ENCODE data around the gene SPATA3.

Gene SPATA3

GRCh38 chr2:230968921-230969658, 26.8 kb upstream of the SPATA3 start:
- no peak for TF ChIP-seq CTCF (IDR thresholded peaks at IDR 0.05; ENCODE audit: insufficient read depth, low read depth, low read length, missing control alignments)
- no peak for DNase-seq (ENCODE audit: low read depth)
- no peak overlapping the region for H3K4me3 ChIP-seq (ENCODE audit: low read length)

- H3K4me3 ChIP-seq (ENCODE audit: low read length): no peak overlapping the region
- no peak for TF ChIP-seq CTCF (IDR thresholded peaks at IDR 0.05; ENCODE audit: insufficient read depth, low read depth, low read length, missing control alignments)
- no peak for DNase-seq (ENCODE audit: low read depth)
Measured at GRCh38 chr2:230969659-230970015, 26.3 kb upstream of the SPATA3 start.

GRCh38 chr2:230972046-230972445, 23.9 kb upstream of the SPATA3 start:
- no peak for DNase-seq (ENCODE audit: low read depth)
- no peak overlapping the region for H3K4me3 ChIP-seq (ENCODE audit: low read length)
- no peak for TF ChIP-seq CTCF (IDR thresholded peaks at IDR 0.05; ENCODE audit: insufficient read depth, low read depth, low read length, missing control alignments)

- DNase-seq (ENCODE audit: low read depth): peak; percentile 43
- H3K4me3 ChIP-seq (ENCODE audit: low read length): no peak overlapping the region
- no peak for TF ChIP-seq CTCF (IDR thresholded peaks at IDR 0.05; ENCODE audit: insufficient read depth, low read depth, low read length, missing control alignments)
Measured at GRCh38 chr2:230974096-230974913, 21.6 kb upstream of the SPATA3 start.

- no peak overlapping the region for H3K4me3 ChIP-seq (ENCODE audit: low read length)
- DNase-seq (ENCODE audit: low read depth): no peak
- no peak for TF ChIP-seq CTCF (IDR thresholded peaks at IDR 0.05; ENCODE audit: insufficient read depth, low read depth, low read length, missing control alignments)
Measured at GRCh38 chr2:230975927-230976326, 20.0 kb upstream of the SPATA3 start.

GRCh38 chr2:230976671-230977171, 19.2 kb upstream of the SPATA3 start:
- H3K4me3 ChIP-seq (ENCODE audit: low read length): no peak overlapping the region
- DNase-seq (ENCODE audit: low read depth): no peak
- TF ChIP-seq CTCF (IDR thresholded peaks at IDR 0.05; ENCODE audit: insufficient read depth, low read depth, low read length, missing control alignments): no peak
